ENCODE measurements around the gene TMEM151B. TPM values are rescaled to one million over a fixed set of nuclear protein-coding genes. Genes with fewer than 3 reads are reported as not detected.
A peak's percentile ranks its signal among the peaks of the same experiment; 100 is the strongest.

TMEM151B gene
- total RNA-seq, 4 donors from 2014 or later: 0.14 to 3.8 (median 1.7) TPM

DNA sequence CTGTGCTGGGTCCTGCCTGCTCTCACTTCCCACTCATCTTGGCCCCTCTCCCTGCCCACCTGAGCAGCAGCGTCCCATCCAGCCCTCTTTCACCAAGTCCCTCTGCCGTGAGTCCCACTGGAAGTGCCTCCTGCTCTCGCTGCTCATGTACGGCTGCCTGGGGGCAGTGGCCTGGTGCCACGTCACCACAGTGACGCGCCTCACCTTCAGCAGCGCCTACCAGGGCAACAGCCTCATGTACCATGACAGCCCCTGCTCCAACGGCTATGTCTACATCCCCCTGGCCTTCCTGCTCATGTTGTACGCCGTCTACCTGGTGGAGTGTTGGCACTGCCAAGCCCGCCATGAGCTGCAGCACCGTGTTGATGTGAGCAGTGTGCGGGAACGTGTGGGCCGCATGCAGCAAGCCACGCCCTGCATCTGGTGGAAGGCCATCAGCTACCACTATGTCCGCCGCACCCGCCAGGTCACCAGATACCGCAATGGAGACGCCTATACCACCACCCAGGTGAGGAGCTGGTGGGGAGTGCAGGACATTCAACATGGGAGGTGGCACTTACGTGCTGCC, 2.8 kb downstream of the TMEM151B start:
- Histone ChIP-seq H3K4me3 (no peak overlapping the region), H3K27ac (no peak overlapping the region), H3K9me3 (no peaks in the 10 kb centered on the region), H3K4me1 (peaks cover 0 to 18% (median 14%) of the 10 kb centered on the region in 4 donors), H3K36me3 (no peaks in the 10 kb centered on the region), H3K27me3 (peaks cover 98% of the 10 kb centered on the region)
- no peak for DNase-seq
- in situ Hi-C loops (cut with MboI; ENCODE audit: low pct_ligation_motif_present in 1 of 4, low pct_unique_long_range_greater_than_20kb in 1 of 4, low sequenced_read_pairs in 3 of 4): no loop called here
- intact Hi-C loops (cut with DNase I; ENCODE audit: low total_unique reads): loop anchor here (10.0 kb wide), 1 partner anchor 62 kb away; no protein-coding TSS in a partner anchor
- 81% methylated on average over 23 of the region's 23 CpGs; no CpG with 5 or more reads in 1 of the 2 donors for WGBS, 2 donors (ENCODE audit: low coverage in 1 of 2)
- TF ChIP-seq POLR2A (IDR thresholded peaks at IDR 0.05) (no peak), POLR2AphosphoS5 (IDR thresholded peaks at IDR 0.05) (no peak), EP300 (IDR thresholded peaks at IDR 0.05; ENCODE audit: low read depth) (no peak)
- TF ChIP-seq, protein P1, sequence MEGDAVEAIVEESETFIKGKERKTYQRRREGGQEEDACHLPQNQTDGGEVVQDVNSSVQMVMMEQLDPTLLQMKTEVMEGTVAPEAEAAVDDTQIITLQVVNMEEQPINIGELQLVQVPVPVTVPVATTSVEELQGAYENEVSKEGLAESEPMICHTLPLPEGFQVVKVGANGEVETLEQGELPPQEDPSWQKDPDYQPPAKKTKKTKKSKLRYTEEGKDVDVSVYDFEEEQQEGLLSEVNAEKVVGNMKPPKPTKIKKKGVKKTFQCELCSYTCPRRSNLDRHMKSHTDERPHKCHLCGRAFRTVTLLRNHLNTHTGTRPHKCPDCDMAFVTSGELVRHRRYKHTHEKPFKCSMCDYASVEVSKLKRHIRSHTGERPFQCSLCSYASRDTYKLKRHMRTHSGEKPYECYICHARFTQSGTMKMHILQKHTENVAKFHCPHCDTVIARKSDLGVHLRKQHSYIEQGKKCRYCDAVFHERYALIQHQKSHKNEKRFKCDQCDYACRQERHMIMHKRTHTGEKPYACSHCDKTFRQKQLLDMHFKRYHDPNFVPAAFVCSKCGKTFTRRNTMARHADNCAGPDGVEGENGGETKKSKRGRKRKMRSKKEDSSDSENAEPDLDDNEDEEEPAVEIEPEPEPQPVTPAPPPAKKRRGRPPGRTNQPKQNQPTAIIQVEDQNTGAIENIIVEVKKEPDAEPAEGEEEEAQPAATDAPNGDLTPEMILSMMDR (IDR thresholded peaks at IDR 0.05): no peak

DNA sequence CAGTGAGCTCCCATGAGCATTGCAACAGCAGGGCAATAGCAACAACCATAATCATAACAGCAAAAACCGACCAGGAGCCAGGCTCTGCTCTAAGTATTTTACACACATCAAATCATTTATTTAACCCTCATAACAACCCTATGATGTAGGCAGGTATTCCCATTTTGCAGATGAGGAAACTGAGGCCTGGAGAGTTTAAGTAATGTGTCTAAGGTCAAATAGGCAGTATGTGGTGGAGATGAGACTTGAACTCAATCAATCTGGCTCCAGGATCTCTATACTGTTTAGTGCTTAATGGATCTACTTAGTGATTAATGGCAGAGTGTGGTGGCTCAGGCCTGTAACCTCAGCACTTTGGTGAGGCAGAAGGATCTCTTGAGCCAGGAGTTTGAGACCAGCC, 3.4 kb downstream of the TMEM151B start:
- WGBS, 2 donors (ENCODE audit: low coverage in 1 of 2): 47% methylated on average over 1 of the region's 1 CpG; no CpG with 5 or more reads in 1 of the 2 donors
- H3K27me3 ChIP-seq: peaks cover 96% of the 10 kb centered on the region
- in situ Hi-C loops (cut with MboI; ENCODE audit: low pct_ligation_motif_present in 1 of 4, low pct_unique_long_range_greater_than_20kb in 1 of 4, low sequenced_read_pairs in 3 of 4): no loop called here
- H3K27ac ChIP-seq: no peak overlapping the region
- no peaks in the 10 kb centered on the region for H3K36me3 ChIP-seq
- no peak for TF ChIP-seq POLR2A (IDR thresholded peaks at IDR 0.05)
- no peak overlapping the region for H3K4me3 ChIP-seq
- H3K9me3 ChIP-seq: no peaks in the 10 kb centered on the region
- intact Hi-C loops (cut with DNase I; ENCODE audit: low total_unique reads): loop anchor here (10.0 kb wide), 1 partner anchor 61 kb away; no protein-coding TSS in a partner anchor
- H3K4me1 ChIP-seq: peaks cover 0 to 18% (median 14%) of the 10 kb centered on the region in 4 donors
- no peak for DNase-seq

DNA sequence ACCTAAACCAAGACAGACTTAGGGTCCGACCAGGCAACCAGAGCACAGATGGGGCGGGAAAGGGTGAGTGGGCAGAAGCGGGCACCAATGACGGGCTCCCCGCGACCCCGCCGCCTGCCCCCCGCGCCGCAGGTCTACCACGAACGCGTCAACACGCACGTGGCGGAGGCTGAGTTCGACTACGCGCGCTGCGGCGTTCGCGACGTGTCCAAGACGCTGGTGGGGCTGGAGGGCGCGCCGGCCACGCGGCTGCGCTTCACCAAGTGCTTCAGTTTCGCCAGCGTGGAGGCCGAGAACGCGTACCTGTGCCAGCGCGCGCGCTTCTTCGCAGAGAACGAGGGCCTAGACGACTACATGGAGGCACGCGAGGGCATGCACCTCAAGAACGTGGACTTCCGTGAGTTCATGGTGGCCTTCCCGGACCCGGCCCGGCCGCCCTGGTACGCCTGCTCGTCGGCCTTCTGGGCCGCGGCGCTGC, 5.1 kb downstream of the TMEM151B start:
- H3K27me3 ChIP-seq: peaks cover 84% of the 10 kb centered on the region
- intact Hi-C loops (cut with DNase I; ENCODE audit: low total_unique reads) (loop anchor here (10.0 kb wide), 1 partner anchor 59 kb away; no protein-coding TSS in a partner anchor), in situ Hi-C loops (cut with MboI; ENCODE audit: low pct_ligation_motif_present in 1 of 4, low pct_unique_long_range_greater_than_20kb in 1 of 4, low sequenced_read_pairs in 3 of 4) (no loop called here)
- H3K9me3 ChIP-seq: no peaks in the 10 kb centered on the region
- TF ChIP-seq, protein P1 (IDR thresholded peaks at IDR 0.05): no peak
- H3K27ac ChIP-seq: no peak overlapping the region
- 93% methylated on average over 59 of the region's 59 CpGs; no CpG with 5 or more reads in 1 of the 2 donors for WGBS, 2 donors (ENCODE audit: low coverage in 1 of 2)
- H3K4me1 ChIP-seq: peaks cover 0 to 14% (median 12%) of the 10 kb centered on the region in 4 donors
- DNase-seq: no peak
- H3K4me3 ChIP-seq: peak overlapping the region in 1 of 4 donors; percentile 36
- H3K36me3 ChIP-seq: no peaks in the 10 kb centered on the region

DNA sequence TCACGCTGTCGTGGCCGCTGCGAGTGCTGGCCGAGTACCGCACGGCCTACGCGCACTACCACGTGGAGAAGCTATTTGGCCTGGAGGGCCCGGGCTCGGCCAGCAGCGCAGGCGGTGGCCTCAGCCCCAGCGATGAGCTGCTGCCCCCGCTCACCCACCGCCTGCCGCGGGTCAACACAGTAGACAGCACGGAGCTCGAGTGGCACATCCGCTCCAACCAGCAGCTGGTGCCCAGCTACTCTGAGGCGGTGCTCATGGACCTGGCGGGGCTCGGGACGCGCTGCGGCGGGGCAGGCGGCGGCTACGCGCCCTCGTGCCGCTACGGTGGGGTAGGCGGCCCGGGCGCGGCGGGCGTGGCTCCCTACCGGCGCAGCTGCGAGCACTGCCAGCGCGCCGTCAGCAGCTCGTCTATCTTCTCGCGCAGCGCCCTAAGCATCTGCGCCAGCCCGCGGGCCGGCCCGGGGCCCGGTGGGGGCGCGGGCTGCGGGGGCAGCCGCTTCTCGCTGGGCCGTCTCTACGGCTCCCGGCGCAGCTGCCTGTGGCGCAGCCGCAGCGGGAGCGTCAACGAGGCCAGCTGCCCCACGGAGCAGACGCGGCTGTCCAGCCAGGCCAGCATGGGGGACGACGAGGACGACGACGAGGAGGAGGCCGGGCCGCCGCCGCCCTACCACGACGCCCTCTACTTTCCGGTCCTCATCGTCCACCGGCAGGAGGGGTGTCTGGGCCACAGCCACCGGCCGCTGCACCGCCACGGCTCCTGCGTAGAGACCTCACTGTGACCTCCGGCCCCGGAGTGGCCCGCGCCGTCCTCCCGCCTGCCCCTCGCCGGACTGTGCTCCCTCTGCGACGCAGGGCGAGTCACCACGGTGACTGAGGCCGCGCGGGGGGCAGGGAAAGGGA, 5.7 kb downstream of the TMEM151B start:
- no peak for TF ChIP-seq POLR2AphosphoS5 (IDR thresholded peaks at IDR 0.05)
- no peak for TF ChIP-seq POLR2A (IDR thresholded peaks at IDR 0.05)
- no peak for TF ChIP-seq EP300 (IDR thresholded peaks at IDR 0.05; ENCODE audit: low read depth)
- TF ChIP-seq, protein P1 (IDR thresholded peaks at IDR 0.05): no peak
- peak overlapping the region in 2 of 4 donors; percentile 14 to 36 for H3K4me3 ChIP-seq
- no peaks in the 10 kb centered on the region for H3K36me3 ChIP-seq
- no peak for DNase-seq
- H3K9me3 ChIP-seq: no peaks in the 10 kb centered on the region
- intact Hi-C loops (cut with DNase I; ENCODE audit: low total_unique reads) (loop anchor here (10.0 kb wide), 1 partner anchor 59 kb away; no protein-coding TSS in a partner anchor), in situ Hi-C loops (cut with MboI; ENCODE audit: low pct_ligation_motif_present in 1 of 4, low pct_unique_long_range_greater_than_20kb in 1 of 4, low sequenced_read_pairs in 3 of 4) (no loop called here)
- H3K27ac ChIP-seq: no peak overlapping the region
- H3K27me3 ChIP-seq: peaks cover 85% of the 10 kb centered on the region
- H3K4me1 ChIP-seq: peaks cover 0 to 11% (median 9%) of the 10 kb centered on the region in 4 donors
- 25% methylated on average over 60 of the region's 109 CpGs; no CpG with 5 or more reads in 1 of the 2 donors for WGBS, 2 donors (ENCODE audit: low coverage in 1 of 2)

All from transverse colon (tissue), 4 donors.